HepG2 (cell line): ENCODE data around the gene C1QTNF3. TPM values are rescaled to one million over a fixed set of nuclear protein-coding genes. Genes with fewer than 3 reads are reported as not detected.

Experiments
- ATAD3A ChIP-seq: sonication (generic); formaldehyde crosslinking; IDR thresholded peaks from 2 replicates; pipeline ENCODE4 v1.4.0; 2020; ENCODE audit warnings: missing genetic modification reagents
- JUNB ChIP-seq: sonication (generic); formaldehyde crosslinking; IDR thresholded peaks from 2 replicates; pipeline ENCODE4 v1.8.0; 2022; ENCODE audit warnings: missing genetic modification reagents, mild to moderate bottlenecking, borderline replicate concordance
- NFRKB ChIP-seq: fragments of 450-650 bp; IDR thresholded peaks from 2 replicates; pipeline ENCODE4 v1.6.1; 2017
- RFXANK ChIP-seq: IDR thresholded peaks from 2 replicates; pipeline ENCODE4 v1.6.1; 2016
- polyA plus RNA-seq, 8 experiments: library from polyadenylated mRNA; depleted of rRNA in 3 of 8; stranded (reverse) in 7 of 8; unstranded in 1 of 8; fragments of >200 nt; fragmentation: Illumina TruSeq in 4 of 8; extraction: Trizol in 4 of 8; gene quantifications; 2 replicates each; pipeline versions ENCODE4 v1.2.1 to v1.2.3, GENCODE V29; 2011 to 2016; ENCODE audit warnings: low read depth in 4 of 8, missing spikeins in 1 of 8, mixed read lengths in 1 of 8; ENCODE audit not compliant: insufficient read depth in 1 of 8
- total RNA-seq, 5 experiments: library from RNA; depleted of rRNA; stranded (reverse); fragments of >200 nt; fragmentation: Illumina TruSeq; extraction: Trizol; gene quantifications; 2 replicates each; pipeline ENCODE4 v1.2.3, GENCODE V29; 2016; ENCODE audit warnings: low read depth in 1 of 5
- TF ChIP-seq, protein P1 (sequence below): sonication (generic); formaldehyde crosslinking; IDR thresholded peaks from one replicate; pipeline ENCODE4 v1.5.1; 2020; ENCODE audit warnings: mild to moderate bottlenecking, missing genetic modification reagents; ENCODE audit errors: not compliant biosample characterization
- TF ChIP-seq, protein P2 (sequence below): IDR thresholded peaks from 2 replicates; pipeline ENCODE4 v1.6.1; 2012; ENCODE audit warnings: low read depth, low read length, improper control_type of control experiment

Gene C1QTNF3
- total and polyA plus RNA-seq, 2 of the 13 experiments (the other 11 are each of a cell fraction or from before 2014, with no cell fraction given): 3.3 to 10.8 TPM

DNA sequence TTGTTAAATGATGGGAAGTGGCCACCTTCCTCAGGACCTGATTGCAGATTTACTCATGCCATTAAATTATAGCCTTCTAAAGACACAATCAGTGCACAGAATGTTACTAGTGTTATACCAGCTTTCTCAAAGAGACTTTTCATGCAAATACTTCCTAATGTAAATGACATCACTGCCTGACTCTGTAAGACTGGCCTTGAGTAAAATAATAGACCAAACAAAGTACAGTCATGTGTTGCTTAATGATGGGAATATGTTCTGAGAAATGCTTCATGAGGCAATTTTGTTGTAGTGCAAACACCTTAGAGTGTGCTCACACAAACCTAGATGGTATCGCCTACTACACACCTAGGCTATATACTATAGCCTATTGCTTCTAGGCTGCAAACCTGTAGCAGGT lies 17.0 kb upstream of the C1QTNF3 start (continued):
- TF ChIP-seq, protein P1, sequence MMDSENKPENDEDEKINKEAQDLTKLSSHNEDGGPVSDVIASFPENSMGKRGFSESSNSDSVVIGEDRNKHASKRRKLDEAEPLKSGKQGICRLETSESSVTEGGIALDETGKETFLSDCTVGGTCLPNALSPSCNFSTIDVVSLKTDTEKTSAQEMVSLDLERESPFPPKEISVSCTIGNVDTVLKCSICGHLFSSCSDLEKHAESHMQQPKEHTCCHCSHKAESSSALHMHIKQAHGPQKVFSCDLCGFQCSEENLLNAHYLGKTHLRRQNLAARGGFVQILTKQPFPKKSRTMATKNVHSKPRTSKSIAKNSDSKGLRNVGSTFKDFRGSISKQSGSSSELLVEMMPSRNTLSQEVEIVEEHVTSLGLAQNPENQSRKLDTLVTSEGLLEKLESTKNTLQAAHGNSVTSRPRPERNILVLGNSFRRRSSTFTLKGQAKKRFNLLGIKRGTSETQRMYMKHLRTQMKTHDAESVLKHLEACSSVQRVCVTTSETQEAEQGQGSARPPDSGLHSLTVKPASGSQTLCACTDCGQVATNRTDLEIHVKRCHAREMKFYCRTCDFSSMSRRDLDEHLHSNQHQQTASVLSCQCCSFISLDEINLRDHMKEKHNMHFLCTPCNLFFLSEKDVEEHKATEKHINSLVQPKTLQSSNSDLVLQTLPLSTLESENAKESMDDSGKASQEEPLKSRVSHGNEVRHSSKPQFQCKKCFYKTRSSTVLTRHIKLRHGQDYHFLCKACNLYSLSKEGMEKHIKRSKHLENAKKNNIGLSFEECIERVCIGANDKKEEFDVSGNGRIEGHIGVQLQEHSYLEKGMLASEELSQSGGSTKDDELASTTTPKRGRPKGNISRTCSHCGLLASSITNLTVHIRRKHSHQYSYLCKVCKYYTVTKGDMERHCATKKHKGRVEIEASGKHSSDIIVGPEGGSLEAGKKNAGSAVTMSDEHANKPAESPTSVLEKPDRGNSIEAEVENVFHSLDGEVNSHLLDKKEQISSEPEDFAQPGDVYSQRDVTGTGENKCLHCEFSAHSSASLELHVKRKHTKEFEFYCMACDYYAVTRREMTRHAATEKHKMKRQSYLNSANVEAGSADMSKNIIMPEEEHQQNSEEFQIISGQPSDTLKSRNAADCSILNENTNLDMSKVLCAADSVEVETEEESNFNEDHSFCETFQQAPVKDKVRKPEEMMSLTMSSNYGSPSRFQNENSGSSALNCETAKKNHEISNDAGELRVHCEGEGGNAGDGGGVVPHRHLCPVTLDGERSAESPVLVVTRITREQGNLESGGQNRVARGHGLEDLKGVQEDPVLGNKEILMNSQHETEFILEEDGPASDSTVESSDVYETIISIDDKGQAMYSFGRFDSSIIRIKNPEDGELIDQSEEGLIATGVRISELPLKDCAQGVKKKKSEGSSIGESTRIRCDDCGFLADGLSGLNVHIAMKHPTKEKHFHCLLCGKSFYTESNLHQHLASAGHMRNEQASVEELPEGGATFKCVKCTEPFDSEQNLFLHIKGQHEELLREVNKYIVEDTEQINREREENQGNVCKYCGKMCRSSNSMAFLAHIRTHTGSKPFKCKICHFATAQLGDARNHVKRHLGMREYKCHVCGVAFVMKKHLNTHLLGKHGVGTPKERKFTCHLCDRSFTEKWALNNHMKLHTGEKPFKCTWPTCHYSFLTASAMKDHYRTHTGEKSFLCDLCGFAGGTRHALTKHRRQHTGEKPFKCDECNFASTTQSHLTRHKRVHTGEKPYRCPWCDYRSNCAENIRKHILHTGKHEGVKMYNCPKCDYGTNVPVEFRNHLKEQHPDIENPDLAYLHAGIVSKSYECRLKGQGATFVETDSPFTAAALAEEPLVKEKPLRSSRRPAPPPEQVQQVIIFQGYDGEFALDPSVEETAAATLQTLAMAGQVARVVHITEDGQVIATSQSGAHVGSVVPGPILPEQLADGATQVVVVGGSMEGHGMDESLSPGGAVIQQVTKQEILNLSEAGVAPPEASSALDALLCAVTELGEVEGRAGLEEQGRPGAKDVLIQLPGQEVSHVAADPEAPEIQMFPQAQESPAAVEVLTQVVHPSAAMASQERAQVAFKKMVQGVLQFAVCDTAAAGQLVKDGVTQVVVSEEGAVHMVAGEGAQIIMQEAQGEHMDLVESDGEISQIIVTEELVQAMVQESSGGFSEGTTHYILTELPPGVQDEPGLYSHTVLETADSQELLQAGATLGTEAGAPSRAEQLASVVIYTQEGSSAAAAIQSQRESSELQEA (CRISPR knock-in tag): no peak
- TF ChIP-seq JUNB (no peak), NFRKB (no peak), RFXANK (CRISPR knock-in tag) (no peak), ATAD3A (CRISPR knock-in tag) (no peak)
- TF ChIP-seq, protein P2, sequence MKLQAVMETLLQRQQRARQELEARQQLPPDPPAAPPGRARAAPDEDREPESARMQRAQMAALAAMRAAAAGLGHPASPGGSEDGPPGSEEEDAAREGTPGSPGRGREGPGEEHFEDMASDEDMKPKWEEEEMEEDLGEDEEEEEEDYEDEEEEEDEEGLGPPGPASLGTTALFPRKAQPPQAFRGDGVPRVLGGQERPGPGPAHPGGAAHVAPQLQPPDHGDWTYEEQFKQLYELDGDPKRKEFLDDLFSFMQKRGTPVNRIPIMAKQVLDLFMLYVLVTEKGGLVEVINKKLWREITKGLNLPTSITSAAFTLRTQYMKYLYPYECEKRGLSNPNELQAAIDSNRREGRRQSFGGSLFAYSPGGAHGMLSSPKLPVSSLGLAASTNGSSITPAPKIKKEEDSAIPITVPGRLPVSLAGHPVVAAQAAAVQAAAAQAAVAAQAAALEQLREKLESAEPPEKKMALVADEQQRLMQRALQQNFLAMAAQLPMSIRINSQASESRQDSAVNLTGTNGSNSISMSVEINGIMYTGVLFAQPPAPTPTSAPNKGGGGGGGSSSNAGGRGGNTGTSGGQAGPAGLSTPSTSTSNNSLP: no peak
